Stimulated activated CD8-positive, alpha-beta memory T cell treated with anti-CD3 and anti-CD28 coated beads, Interleukin-15, amount 100 ng/mL, for 48 hours (primary cell): ENCODE measurements around the gene RBMXL2.

Experiments
- DNase-seq, 2 donors: peaks; one replicate each; pipeline ENCODE4 v3.0.0-alpha.2; 2020; ENCODE audit warnings: low read depth in 2 of 2

RBMXL2 gene

DNA sequence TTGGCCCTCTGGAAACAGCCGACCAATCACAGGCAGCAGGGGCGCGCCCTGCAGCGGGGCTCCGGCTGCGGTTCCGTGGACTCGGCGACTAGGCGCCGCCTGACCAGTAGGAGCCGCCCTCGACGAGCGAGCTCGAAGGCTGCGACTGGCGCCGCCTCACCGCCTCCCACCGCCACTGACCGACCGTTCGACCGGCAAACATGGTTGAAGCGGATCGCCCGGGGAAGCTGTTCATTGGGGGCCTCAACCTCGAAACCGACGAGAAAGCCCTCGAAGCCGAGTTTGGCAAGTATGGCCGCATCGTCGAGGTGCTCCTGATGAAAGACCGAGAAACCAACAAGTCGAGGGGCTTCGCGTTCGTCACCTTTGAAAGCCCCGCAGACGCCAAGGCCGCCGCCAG, at the start of gene RBMXL2:
TSS of gene RBMXL2 (plus strand) at position 78 of the 400 bp plus-strand sequence. CDS start at position 201, 123 bp downstream.
- DNase-seq, result no peak

- DNase-seq, result no peak
Measured at GRCh38 chr11:7046474-7047175, 42.2 kb upstream of the RBMXL2 start.

GRCh38 chr11:7050191-7050590, 38.6 kb upstream of the RBMXL2 start:
- no peak for DNase-seq

- no peak for DNase-seq
Measured at GRCh38 chr11:7056828-7057513, 31.8 kb upstream of the RBMXL2 start.

GRCh38 chr11:7057641-7058040, 31.2 kb upstream of the RBMXL2 start:
- no peak for DNase-seq

GRCh38 chr11:7060868-7061267, 27.9 kb upstream of the RBMXL2 start:
- DNase-seq, result no peak

- no peak for DNase-seq
Measured at GRCh38 chr11:7062534-7062933, 26.3 kb upstream of the RBMXL2 start.

DNA sequence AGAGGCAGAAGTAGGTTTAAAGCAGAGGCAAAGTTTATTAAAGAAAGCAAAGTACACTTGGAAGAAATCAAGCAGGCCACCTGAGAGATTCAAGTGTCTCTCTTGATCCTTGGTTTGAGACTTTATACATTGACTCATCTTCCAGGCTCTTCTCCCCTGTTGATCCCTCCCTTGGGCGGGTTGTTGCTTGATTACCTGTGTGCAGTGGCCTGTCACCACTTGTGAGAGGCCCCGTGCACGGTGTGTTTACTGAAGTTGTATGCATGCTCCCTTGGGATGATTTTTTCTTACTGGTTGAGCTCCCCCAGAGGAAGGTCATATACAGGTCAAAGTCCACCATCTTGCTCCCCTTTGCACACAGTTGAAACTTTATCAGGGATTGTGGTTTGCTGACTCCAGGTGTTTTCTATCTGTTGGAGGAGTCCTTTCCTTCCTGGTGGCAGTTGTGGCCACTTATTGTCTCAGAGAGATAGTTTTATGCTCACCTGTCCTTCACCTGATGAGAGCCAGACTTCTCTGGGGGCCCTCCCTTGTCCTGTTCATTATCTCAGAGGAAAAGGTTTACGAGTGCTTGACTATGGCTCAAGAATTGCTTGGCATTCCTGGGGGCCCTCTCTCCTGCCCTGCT, 16.3 kb upstream of the RBMXL2 start:
- no peak for DNase-seq

DNA sequence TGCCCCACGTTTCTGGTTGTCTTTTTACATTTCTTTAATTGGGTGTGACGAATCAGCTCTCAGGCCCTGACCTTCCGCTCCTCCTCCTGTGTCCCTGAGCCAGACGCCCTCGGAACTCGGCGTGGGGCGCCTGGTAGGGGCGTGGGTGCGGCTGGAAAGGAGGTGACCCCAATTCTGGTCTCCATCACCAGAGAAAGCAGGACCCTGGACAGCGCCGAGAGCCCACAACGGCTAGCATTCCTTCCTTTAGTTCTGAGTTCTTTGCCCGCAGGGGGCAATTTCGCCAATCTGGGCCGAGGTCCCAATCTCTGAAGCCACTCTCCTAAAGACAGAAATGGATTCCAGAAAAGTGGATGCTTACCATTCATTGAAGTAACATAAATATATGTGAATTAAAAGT, 11.7 kb upstream of the RBMXL2 start:
- DNase-seq, result no peak

DNA sequence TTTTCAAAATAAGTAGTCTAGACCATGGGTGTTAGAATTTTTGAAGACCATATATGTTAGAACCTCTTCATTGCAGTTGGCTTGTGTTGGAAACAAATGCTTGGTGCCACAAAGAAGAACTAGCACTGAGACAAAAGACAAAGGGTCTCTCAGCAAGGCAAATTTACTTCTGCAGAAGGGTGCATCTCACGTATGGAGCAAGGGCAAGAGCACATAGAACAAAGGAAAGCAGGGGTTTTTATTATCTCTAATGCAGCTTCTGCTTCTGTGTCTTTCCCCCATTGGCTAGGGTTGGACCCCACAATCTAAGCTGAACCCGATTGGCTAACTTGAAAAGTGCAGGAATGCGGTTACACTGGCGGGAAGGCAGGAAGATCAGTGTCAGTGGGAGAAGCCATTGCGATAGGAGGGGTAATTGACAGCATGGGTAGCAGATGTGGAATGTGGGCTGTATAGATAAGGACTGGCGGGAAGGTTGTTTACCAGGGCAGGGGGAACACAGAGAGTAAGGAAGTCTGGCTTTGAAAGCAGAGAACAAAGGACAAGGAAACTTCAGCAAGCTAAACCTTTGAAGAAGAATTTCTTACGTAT, 9.2 kb upstream of the RBMXL2 start:
- no peak for DNase-seq

DNA sequence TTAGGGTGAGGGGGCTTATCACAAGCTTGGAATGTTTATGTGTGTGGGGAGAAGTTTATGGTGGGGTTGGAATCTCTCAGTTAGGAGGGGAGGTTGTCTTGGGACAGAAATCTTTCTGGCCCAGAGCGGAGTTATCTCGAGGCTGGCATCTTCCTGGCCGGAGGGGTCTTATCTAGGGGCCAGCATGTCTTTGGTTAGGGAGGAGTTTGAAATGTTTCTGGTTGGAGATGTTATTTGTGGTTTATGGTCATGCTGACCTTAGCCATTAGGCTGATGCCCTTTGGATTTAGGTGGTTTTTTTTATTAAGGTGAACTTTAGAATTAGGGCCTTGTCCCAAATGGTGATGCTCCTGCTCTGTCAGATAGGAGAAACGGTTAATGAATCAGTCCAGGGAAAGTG, 7.9 kb upstream of the RBMXL2 start:
- no peak for DNase-seq

DNA sequence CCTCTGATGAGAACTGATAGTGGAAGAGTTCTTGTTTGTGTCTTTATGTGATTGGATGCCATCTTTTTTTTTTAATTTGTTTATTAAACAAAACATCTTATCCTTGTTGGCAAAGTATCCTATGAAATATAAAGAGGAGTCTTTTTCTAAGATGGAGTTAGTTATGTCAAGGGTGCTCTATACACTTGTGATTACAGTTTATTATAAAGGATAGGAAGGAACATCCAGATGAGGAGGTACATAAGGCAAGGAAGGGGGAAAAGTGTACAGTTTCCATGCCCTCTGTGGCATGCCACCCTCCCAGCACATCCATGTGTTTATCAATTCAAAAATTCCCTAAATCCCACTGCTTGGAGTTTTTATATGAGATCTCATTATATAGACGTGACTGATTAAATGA, 7.4 kb upstream of the RBMXL2 start:
- no peak for DNase-seq

DNA sequence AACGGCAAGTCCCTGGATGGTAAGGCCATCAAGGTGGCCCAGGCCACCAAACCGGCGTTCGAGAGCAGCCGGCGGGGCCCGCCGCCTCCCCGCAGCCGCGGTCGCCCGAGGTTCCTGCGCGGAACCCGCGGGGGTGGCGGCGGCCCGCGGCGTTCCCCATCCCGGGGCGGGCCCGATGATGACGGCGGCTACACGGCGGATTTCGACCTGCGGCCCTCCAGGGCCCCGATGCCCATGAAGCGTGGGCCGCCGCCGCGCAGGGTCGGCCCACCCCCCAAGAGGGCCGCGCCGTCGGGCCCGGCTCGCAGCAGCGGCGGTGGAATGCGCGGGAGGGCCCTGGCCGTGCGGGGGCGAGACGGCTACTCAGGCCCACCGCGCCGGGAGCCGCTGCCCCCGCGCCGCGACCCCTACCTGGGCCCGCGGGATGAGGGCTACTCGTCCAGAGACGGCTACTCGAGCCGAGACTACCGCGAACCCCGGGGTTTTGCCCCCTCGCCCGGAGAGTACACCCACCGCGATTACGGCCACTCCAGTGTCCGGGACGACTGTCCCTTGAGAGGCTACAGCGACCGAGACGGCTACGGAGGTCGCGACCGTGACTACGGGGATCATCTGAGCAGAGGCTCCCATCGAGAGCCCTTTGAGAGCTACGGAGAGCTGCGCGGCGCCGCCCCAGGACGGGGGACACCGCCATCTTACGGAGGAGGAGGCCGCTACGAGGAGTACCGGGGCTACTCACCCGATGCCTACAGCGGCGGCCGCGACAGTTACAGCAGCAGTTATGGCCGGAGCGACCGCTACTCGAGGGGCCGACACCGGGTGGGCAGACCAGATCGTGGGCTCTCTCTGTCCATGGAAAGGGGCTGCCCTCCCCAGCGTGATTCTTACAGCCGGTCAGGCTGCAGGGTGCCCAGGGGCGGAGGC, 792 bp downstream of the RBMXL2 start:
- DNase-seq, result no peak

- no peak for DNase-seq
Measured at GRCh38 chr11:7098235-7098832, 9.5 kb downstream of the RBMXL2 start.

GRCh38 chr11:7115780-7116179, 27.0 kb downstream of the RBMXL2 start:
- no peak for DNase-seq

DNA sequence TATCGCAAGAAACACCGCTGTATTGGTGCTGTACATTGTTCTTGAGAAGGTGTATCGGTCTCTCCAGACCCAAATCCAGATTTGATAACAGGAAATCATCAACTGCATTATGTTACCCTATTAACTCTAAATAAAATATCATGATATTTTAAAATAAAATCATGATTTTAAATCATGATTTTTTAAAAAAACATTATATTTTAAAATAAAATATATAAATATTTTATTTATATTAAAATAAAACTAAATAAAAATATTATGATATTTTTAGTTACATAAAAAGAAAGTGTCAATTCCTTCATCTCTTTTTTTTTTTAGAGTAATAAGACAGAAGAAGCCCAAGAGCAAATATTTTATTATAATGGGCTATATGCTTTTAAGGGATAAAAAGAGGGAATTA, 27.6 kb downstream of the RBMXL2 start:
- no peak for DNase-seq

- no peak for DNase-seq
Measured at GRCh38 chr11:7138051-7138450, 49.3 kb downstream of the RBMXL2 start.
